Thymus (tissue), 14 donors: Measurements from ENCODE around the gene LPAR3. TPM values are rescaled to one million over a fixed set of nuclear protein-coding genes. Genes with fewer than 3 reads are reported as not detected.
A peak's percentile ranks its signal among the peaks of the same experiment; 100 is the strongest.

Experiments used
- DNase-seq, 9 donors: peaks; one replicate each; pipeline ENCODE4 v3.0.0-alpha.2; 2013; ENCODE audit warnings: low spot score in 9 of 9, low read depth in 6 of 9, missing footprints in 1 of 9
- H3K27ac ChIP-seq, 2 donors: one replicate each; pipeline ENCODE4 v1.5.1; 2013; ENCODE audit warnings: control low read depth in 1 of 2, low read depth in 1 of 2, low read length in 1 of 2, mild to moderate bottlenecking in 1 of 2, moderate library complexity in 1 of 2
- H3K27me3 ChIP-seq, 2 donors: one replicate each; pipeline ENCODE4 v1.5.1; 2013; ENCODE audit warnings: low read length in 1 of 2; ENCODE audit not compliant: control insufficient read depth in 2 of 2, insufficient read depth in 1 of 2
- H3K36me3 ChIP-seq, 2 donors: one replicate each; pipeline ENCODE4 v1.5.1; 2013; ENCODE audit warnings: low read length in 1 of 2, mild to moderate bottlenecking in 1 of 2, moderate library complexity in 1 of 2; ENCODE audit not compliant: control insufficient read depth in 2 of 2, insufficient read depth in 2 of 2
- H3K4me1 ChIP-seq, 2 donors: one replicate each; pipeline ENCODE4 v1.5.1; 2013; ENCODE audit warnings: low read length in 2 of 2; ENCODE audit not compliant: control insufficient read depth in 2 of 2, insufficient read depth in 2 of 2
- H3K4me3 ChIP-seq, 2 donors: one replicate each; pipeline ENCODE4 v1.5.1; 2013; ENCODE audit warnings: low read length in 2 of 2, control low read depth in 1 of 2, mild to moderate bottlenecking in 1 of 2
- H3K9me3 ChIP-seq, 2 donors: one replicate each; pipeline ENCODE4 v1.5.1; 2013; ENCODE audit warnings: low read length in 1 of 2, mild to moderate bottlenecking in 1 of 2; ENCODE audit not compliant: control insufficient read depth in 2 of 2, insufficient read depth in 1 of 2
- WGBS: extraction: QIAGEN DNeasy Blood & Tissue Kit; methylation state at CpG from one replicate; pipeline ENCODE4 v1.1.7; 2013; 5-methylcytosine and 5-hydroxymethylcytosine counted together
- long read RNA-seq, 10 donors: transcript quantifications; one replicate each; lab custom pipeline, GENCODE V29; 2026
- polyA plus RNA-seq: library from polyadenylated mRNA; stranded (reverse); fragments of 200-250 nt; gene quantifications from one replicate; pipeline ENCODE4 v1.2.3, GENCODE V29; 2013
- total RNA-seq: library from RNA; stranded (reverse); fragments of 120-200 nt; gene quantifications from one replicate; pipeline ENCODE4 v1.2.4, GENCODE V29; 2013
- donor health status: healthy.

The LPAR3 gene, protein sequence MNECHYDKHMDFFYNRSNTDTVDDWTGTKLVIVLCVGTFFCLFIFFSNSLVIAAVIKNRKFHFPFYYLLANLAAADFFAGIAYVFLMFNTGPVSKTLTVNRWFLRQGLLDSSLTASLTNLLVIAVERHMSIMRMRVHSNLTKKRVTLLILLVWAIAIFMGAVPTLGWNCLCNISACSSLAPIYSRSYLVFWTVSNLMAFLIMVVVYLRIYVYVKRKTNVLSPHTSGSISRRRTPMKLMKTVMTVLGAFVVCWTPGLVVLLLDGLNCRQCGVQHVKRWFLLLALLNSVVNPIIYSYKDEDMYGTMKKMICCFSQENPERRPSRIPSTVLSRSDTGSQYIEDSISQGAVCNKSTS
- total RNA-seq (1.1 TPM), polyA plus RNA-seq (2.2 TPM)
- long read RNA-seq, donor 1 = 0 reads
- long read RNA-seq, donor 2 = 0 reads
- long read RNA-seq, donor 3 = 0 reads
- long read RNA-seq, donor 4 = 0 reads
- long read RNA-seq, donor 5 = 0 reads
- long read RNA-seq, donor 6 = 0 reads
- long read RNA-seq, donor 7, partial matches to known transcripts = 0 of 1 reads
- long read RNA-seq, donor 7, other reads (novel, unspliced or antisense) = 0 of 1 reads
- long read RNA-seq, donor 8 = 0 reads
- long read RNA-seq, donor 9 = 0 reads
- long read RNA-seq, donor 10 = 0 reads

DNA sequence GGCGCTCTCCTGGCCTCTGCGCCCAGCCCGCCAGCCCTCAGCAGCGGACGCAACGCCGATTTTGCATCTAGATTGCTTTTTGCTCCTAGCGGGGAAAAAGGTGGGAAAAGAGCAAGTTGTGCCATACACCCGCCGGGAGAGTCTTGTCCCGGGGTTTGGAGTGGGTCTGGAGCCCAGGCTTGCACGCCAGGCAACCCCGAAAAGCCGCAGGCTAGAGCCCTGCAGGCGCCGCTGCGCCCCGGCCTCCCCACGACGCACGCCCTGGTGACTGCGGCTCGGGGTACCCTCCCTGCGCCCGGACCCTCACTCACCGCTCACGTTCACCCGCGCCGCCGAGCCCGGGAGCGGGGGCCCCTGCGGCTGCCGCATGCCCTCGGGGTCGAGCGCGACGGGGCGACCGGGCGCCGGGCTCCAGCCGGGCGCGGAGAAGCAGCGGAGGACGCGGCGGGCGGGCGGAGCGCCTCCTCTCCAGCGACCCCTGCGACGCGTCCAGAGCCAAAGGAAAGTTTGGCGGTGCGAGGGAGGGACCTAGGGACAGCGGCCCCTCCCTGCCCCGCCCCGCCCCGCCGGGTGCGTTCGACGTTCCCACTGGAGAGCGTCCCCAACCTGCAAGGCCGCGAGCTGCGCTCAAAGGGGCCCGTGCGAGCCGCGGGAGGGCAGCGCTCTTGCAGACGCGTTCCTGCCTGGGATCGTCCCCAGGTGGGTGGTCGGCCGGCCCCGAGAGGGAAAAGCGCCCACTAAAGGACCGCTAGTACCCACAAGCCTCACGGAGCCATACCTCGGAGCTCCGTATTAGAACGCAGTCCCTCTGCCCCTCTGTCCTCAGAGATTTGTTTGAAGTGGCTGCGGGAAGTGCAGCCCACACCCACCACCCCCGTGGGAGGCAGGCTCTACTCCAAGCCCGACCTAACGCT, at the start of gene LPAR3:
Gene LPAR3 (minus strand): TSS at position 502 of the 914 bp plus-strand sequence. CDS start 27,086 bp downstream, outside the sequence.
- peak in 1 of 9 donors; percentile 12 for DNase-seq
- WGBS = 1% methylated on average over 93 of the region's 93 CpGs
- H3K27me3 ChIP-seq = peaks cover 28 to 43% of the 10 kb centered on the region in 2 donors
- peak within 1 kb of the TSS; percentile 20 to 36 for H3K4me3 ChIP-seq
- no peaks in the 10 kb centered on the region for H3K9me3 ChIP-seq
- H3K27ac ChIP-seq = no peak within 1 kb of the TSS
- peaks cover 2 to 11% of the 10 kb centered on the region in 2 donors for H3K4me1 ChIP-seq
- no peaks in the 10 kb centered on the region for H3K36me3 ChIP-seq

DNA sequence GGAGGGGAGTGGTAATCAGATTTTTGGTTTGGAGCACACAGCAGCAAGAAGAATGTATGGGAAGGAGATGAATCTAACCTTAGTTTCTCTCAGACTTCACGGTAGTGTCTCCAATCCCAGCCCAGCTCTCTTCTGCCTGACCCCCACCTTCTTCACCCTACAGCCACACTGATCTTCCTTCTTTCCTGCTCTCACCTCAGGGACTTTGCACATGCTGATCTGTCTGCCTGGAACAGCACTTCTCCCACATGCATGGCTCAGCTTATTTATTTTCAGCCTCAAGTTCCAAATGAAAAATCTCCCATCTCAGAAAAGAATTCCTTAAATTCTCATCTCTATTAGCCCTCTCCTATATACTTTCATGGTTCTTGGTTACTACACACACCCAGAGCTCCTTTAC, 48.8 kb upstream of the LPAR3 start:
- Histone ChIP-seq H3K27ac (no peak overlapping the region), H3K4me3 (no peak overlapping the region), H3K27me3 (no peaks in the 10 kb centered on the region), H3K36me3 (no peaks in the 10 kb centered on the region), H3K4me1 (peaks cover 3 to 5% of the 10 kb centered on the region in 2 donors), H3K9me3 (no peaks in the 10 kb centered on the region)
- no peak for DNase-seq
- 97% methylated on average over 1 of the region's 1 CpG for WGBS

DNA sequence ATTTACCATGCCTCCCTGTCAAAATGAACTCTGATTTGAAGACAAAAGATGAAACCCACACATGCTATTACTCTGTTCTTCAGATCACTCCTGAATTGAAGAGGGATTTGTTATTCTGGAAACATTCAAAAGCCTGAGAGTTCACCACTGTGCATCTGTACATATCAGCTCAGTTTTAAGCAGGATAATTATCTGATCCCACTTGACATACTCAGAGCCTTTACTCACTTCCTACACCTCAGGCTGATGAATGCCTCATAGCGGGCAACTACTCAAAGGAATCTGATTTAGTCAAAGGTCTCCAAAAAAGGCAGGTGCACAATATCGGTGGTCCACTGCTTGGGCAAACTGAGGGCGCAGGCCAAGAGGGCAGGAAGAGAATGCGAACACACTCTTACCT, 47.5 kb upstream of the LPAR3 start:
- Histone ChIP-seq H3K36me3 (no peaks in the 10 kb centered on the region), H3K4me3 (no peak overlapping the region), H3K9me3 (no peaks in the 10 kb centered on the region), H3K27me3 (no peaks in the 10 kb centered on the region), H3K4me1 (peaks cover 0 to 3% of the 10 kb centered on the region in 2 donors), H3K27ac (no peak overlapping the region)
- WGBS = 98% methylated on average over 4 of the region's 4 CpGs
- no peak for DNase-seq

DNA sequence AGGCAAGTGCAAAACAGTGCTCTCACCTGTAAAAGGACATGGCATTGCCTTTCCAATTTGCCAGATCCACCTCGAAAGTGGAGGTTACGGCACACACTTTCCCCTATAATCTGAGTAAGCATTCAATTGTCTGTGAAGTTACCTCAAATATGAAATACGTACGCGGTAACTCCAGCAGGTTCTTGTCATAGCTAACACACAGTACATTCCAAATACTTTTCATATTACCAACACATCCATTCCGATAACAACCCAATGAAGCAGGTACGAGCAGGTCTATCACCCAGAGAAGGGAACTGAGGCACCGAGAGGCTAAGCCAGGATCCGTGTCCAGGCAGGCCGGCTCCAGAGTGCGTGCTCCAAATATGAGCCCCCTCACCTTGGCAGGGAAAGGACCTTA, 46.8 kb upstream of the LPAR3 start:
- H3K36me3 ChIP-seq = no peaks in the 10 kb centered on the region
- no peaks in the 10 kb centered on the region for H3K9me3 ChIP-seq
- DNase-seq = no peak
- peaks cover 0 to 3% of the 10 kb centered on the region in 2 donors for H3K4me1 ChIP-seq
- 98% methylated on average over 11 of the region's 11 CpGs for WGBS
- no peak overlapping the region for H3K27ac ChIP-seq
- H3K27me3 ChIP-seq = no peaks in the 10 kb centered on the region
- H3K4me3 ChIP-seq = no peak overlapping the region

DNA sequence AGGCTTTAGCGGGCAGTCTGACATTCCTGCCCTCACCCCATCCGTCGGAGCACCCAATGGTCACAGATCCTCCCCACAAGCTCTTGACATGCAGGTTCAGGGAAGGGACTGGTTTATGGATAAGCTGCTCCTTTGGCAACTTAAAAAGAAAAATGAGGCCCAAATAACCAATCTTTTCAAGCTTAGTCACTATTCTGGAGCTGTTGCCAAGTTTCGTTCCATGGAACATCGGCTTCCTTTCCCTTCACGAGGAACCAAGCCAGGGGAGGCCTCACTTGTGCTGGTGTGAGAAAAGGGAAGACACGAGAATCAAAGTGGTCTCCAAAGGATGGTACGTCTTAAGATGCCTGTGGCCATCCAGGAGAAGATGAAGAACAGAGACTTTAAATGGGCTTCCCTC, 46.1 kb upstream of the LPAR3 start:
- DNase-seq = no peak

DNA sequence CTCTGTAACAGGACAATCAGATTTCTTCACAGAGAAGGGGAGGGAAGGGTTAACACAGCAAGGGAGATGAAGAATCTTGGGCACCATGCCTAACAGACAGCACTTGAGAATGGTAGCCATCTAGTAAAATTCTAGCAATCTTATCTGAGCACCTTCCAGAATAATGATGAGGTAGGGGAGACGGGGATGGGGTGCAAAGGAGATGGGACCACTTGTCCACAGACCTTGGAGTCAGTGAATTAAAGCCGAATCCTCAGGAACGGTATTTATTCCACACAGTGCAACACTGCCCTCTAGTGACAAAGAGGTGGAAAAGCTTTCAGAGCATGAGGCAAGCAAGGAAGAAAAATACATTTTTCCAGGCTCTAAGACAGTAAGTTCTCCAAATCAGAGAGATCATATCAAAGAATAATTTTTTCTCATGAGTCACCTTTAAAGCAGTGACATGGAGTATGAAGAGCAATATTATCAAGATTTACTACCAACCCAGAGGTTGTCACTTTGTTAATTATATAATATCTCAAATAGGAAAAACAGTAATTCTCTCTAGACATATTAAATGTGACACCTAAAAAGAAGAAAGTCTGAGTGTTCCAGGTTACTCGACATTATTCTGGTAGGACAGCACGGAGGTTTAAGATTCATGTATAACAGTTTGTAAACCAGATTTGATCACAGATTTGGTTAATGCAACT, 43.3 kb upstream of the LPAR3 start:
- no peaks in the 10 kb centered on the region for H3K9me3 ChIP-seq
- WGBS = 7% methylated on average over 5 of the region's 5 CpGs
- H3K27ac ChIP-seq = no peak overlapping the region
- no peaks in the 10 kb centered on the region for H3K36me3 ChIP-seq
- DNase-seq = peak; percentile 27 to 77 (median 47)
- H3K4me1 ChIP-seq = peaks cover 0 to 3% of the 10 kb centered on the region in 2 donors
- no peak overlapping the region for H3K4me3 ChIP-seq
- no peaks in the 10 kb centered on the region for H3K27me3 ChIP-seq

More for the DNA sequence above, 46.1 kb upstream of the LPAR3 start:
- Histone ChIP-seq H3K9me3 (no peaks in the 10 kb centered on the region), H3K27ac (no peak overlapping the region), H3K27me3 (no peaks in the 10 kb centered on the region), H3K4me1 (peaks cover 0 to 3% of the 10 kb centered on the region in 2 donors), H3K36me3 (no peaks in the 10 kb centered on the region), H3K4me3 (no peak overlapping the region)
- WGBS = 91% methylated on average over 8 of the region's 8 CpGs

DNA sequence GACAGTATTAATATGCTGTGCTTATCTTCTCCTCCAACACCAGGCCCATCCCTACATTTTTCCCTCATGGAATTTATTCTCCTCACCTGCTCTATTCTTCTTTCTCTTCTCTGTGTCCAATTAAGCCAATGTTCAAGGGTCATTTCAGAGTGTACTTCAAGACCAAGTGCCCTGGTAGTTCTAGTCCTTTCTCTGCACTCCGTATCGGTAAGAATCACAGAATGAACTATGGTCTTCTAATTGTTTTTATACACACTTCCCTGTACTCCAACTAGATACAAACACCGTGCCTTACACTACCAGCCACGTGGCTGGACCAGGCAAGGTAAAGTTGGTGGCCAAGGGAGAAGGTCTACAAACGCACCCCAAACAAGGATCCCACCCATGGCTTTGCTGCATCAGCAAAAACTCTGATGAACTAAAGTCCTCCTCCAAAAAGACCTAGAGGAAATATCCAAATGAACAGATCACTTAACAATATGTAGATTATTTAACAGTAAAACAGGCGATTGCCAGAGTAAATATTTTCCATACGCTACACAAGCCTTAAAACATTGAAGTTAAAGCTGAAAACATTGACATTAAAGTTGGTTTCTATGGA, 40.1 kb upstream of the LPAR3 start:
- 94% methylated on average over 7 of the region's 7 CpGs for WGBS
- DNase-seq = no peak
- no peak overlapping the region for H3K27ac ChIP-seq
- H3K36me3 ChIP-seq = no peaks in the 10 kb centered on the region
- H3K4me3 ChIP-seq = no peak overlapping the region
- no peaks in the 10 kb centered on the region for H3K27me3 ChIP-seq
- peaks cover 2 to 14% of the 10 kb centered on the region in 2 donors for H3K4me1 ChIP-seq
- H3K9me3 ChIP-seq = no peaks in the 10 kb centered on the region

DNA sequence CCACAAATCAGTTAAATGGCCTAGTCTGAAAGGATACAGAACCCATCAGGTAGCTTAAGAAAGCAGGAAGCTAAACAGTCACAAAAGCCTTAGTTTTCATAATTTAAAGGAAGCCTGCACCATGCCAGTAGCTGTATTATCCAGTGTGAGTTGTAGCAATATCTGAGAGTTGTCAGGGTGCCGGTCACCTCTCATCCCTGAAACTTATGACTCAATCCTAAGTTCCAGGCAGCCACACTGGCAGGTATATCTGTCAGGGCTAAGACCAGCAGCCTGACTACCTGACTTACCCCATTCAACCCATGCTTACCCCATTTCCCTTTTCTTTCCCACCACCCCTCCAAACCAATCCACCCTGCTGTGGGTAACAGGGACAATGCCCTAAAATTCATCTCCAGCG, 37.8 kb upstream of the LPAR3 start:
- Histone ChIP-seq H3K4me1 (peaks cover 2 to 11% of the 10 kb centered on the region in 2 donors), H3K27ac (no peak overlapping the region), H3K4me3 (no peak overlapping the region), H3K9me3 (no peaks in the 10 kb centered on the region), H3K27me3 (no peaks in the 10 kb centered on the region), H3K36me3 (no peaks in the 10 kb centered on the region)
- no peak for DNase-seq
- WGBS = 94% methylated on average over 2 of the region's 2 CpGs
